Measurements from ENCODE around the gene COTL1.

COTL1 gene

GRCh38 chr16:84613408-84614072, 4.3 kb downstream of the COTL1 start:
- Histone ChIP-seq H3K4me3 (no peak overlapping the region), H3K27ac (no peak overlapping the region)
- no peak for DNase-seq (ENCODE audit: low spot score)
- TF ChIP-seq, protein P1, sequence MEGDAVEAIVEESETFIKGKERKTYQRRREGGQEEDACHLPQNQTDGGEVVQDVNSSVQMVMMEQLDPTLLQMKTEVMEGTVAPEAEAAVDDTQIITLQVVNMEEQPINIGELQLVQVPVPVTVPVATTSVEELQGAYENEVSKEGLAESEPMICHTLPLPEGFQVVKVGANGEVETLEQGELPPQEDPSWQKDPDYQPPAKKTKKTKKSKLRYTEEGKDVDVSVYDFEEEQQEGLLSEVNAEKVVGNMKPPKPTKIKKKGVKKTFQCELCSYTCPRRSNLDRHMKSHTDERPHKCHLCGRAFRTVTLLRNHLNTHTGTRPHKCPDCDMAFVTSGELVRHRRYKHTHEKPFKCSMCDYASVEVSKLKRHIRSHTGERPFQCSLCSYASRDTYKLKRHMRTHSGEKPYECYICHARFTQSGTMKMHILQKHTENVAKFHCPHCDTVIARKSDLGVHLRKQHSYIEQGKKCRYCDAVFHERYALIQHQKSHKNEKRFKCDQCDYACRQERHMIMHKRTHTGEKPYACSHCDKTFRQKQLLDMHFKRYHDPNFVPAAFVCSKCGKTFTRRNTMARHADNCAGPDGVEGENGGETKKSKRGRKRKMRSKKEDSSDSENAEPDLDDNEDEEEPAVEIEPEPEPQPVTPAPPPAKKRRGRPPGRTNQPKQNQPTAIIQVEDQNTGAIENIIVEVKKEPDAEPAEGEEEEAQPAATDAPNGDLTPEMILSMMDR (IDR thresholded peaks at IDR 0.05) = no peak

DNA sequence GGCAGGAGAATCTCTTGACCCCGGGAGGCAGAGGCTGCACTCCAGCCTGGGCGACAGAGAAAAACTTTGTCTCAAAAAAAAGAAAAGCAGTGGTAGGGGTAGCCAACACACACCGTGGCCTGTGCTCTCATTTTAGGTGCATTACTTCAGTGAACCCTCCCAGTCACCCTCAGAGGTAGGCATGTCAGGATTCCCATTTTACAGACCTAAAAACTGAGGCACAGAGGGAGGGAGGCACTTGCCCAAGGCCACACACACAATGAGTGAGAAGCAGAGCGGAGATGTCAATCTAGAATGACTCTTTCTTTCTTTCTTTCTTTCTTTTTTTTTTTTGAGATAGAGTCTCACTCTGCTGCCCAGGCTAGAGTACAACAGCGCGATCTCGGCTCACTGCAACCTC, 5.2 kb downstream of the COTL1 start:
- no peak for DNase-seq (ENCODE audit: low spot score)
- no peak overlapping the region for H3K4me3 ChIP-seq
- H3K27ac ChIP-seq = no peak overlapping the region
- TF ChIP-seq, protein P1 (IDR thresholded peaks at IDR 0.05) = no peak

DNA sequence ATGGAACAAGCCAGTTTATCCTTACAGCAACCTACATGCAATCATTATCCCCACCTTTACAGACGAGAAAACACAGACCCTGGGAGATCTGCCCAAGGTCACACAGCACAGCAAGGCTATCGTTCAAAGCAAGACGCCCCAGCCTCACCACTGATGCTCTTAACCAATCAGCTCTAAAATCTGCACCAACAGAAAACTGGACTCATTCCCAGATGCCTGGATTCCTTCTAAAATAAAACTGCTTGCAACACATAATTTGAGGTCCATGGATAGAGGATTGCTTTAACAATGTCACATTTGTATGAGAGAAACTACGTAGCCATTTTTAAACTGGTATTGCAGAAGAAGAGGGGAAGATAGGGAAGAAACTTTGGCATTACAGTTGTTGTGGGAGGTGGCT, 6.8 kb downstream of the COTL1 start:
- no peak for DNase-seq (ENCODE audit: low spot score)
- TF ChIP-seq, protein P1 (IDR thresholded peaks at IDR 0.05) = no peak

GRCh38 chr16:84610376-84610775, 7.5 kb downstream of the COTL1 start:
- DNase-seq (ENCODE audit: low spot score) = no peak
- Histone ChIP-seq H3K4me3 (no peak overlapping the region), H3K27ac (no peak overlapping the region)
- TF ChIP-seq, protein P1 (IDR thresholded peaks at IDR 0.05) = no peak

More for the DNA sequence above, 6.8 kb downstream of the COTL1 start:
- no peak overlapping the region for H3K4me3 ChIP-seq
- no peak overlapping the region for H3K27ac ChIP-seq

DNA sequence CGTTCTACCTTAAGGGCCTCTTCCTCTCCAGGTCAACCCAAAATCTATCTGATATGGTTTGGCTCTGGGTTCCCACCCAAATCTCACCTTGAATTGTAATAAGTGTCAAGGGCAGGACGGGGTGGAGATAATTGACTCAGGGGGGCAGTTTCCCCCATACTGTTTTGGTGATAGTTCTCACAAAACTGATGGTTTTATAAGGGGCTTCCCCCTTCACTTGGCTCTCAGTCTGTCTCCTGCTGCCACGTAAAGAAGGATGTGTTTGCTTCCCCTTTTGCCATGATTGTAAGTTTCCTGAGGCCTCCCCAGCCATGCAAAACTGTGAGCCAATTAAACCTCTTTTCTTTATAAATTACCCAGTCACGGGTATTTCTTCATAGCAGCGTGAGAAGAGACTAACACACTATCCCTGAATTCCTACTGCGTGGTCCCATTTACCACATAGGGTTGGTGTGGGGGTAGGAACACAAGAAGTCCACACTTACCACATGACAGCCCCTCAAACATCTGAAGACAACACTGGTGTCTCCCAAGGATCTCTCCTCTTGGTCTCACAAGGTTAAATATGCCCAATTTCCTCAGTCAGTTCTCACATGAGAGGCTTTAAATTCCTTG, 8.2 kb downstream of the COTL1 start:
- TF ChIP-seq, protein P1 (IDR thresholded peaks at IDR 0.05) = no peak
- Histone ChIP-seq H3K27ac (no peak overlapping the region), H3K4me3 (no peak overlapping the region)
- DNase-seq (ENCODE audit: low spot score) = no peak

GRCh38 chr16:84608282-84608681, 9.6 kb downstream of the COTL1 start:
- DNase-seq (ENCODE audit: low spot score) = no peak
- H3K4me3 ChIP-seq = no peak overlapping the region
- H3K27ac ChIP-seq = no peak overlapping the region
- TF ChIP-seq, protein P1 (IDR thresholded peaks at IDR 0.05) = no peak

GRCh38 chr16:84607694-84608093, 10.2 kb downstream of the COTL1 start:
- Histone ChIP-seq H3K4me3 (no peak overlapping the region), H3K27ac (peak overlapping the region in 1 of 2 donors; percentile 58)
- no peak for DNase-seq (ENCODE audit: low spot score)
- TF ChIP-seq, protein P1 (IDR thresholded peaks at IDR 0.05) = no peak
